ENCODE measurements around the gene EML4.

- TF ChIP-seq CTCF (IDR thresholded peaks at IDR 0.05), result no peak
- no peak for TF ChIP-seq EZH2 (IDR thresholded peaks at IDR 0.05)
Observed at GRCh38 chr2:42298132-42298531, 129.0 kb downstream of the EML4 start.

All from neural progenitor cell (in vitro differentiated cells).